ENCODE measurements around the gene USP47.

- TF ChIP-seq POLR2A (IDR thresholded peaks at IDR 0.05) (no peak), CTCF (IDR thresholded peaks at IDR 0.05) (no peak)
Observed at GRCh38 chr11:11978792-11979487, 137.2 kb downstream of the USP47 start.
